Measurements from ENCODE around the gene BABAM2. TPM values are rescaled to one million over a fixed set of nuclear protein-coding genes. Genes with fewer than 3 reads are reported as not detected.
A peak's percentile ranks its signal among the peaks of the same experiment; 100 is the strongest.

The BABAM2 gene
- total RNA-seq, 1 donor = 42.0 TPM

DNA sequence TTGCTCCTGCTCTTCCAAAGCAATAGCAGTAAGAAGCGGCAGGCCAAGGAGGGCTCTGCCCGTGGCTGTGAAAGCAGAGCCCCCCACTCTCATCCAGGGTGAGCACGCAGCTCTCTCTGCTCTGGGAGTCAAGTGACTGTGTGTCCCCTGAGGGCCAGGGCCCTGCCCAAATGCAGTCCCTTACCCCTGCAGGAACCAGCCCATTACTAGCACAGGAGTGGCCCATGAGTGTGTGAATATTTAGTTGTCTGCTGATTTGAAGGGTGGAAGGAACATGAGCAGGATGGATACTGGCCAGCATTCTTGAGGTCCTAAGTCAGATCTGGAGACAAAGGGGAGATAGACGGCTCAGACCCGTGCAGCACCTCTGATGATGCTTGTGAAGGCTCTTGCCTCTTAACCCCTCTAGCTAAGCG is 432.5 kb downstream of the BABAM2 start:
- H4K20me1 ChIP-seq (ENCODE audit: insufficient read depth, low read length) = no peaks in the 10 kb centered on the region
- peaks cover 16% of the 10 kb centered on the region for H3K4me1 ChIP-seq (ENCODE audit: insufficient read depth, low read length)
- no peaks in the 10 kb centered on the region for H3K27me3 ChIP-seq (ENCODE audit: insufficient read depth, low read length)
- no peak overlapping the region for H3K4me2 ChIP-seq (ENCODE audit: insufficient read depth, low read length)
- DNase-seq (ENCODE audit: insufficient read length, low spot score, missing footprints) = no peak
- no peaks in the 10 kb centered on the region for H3K9me3 ChIP-seq (ENCODE audit: low read depth, low read length)
- TF ChIP-seq, protein P1, sequence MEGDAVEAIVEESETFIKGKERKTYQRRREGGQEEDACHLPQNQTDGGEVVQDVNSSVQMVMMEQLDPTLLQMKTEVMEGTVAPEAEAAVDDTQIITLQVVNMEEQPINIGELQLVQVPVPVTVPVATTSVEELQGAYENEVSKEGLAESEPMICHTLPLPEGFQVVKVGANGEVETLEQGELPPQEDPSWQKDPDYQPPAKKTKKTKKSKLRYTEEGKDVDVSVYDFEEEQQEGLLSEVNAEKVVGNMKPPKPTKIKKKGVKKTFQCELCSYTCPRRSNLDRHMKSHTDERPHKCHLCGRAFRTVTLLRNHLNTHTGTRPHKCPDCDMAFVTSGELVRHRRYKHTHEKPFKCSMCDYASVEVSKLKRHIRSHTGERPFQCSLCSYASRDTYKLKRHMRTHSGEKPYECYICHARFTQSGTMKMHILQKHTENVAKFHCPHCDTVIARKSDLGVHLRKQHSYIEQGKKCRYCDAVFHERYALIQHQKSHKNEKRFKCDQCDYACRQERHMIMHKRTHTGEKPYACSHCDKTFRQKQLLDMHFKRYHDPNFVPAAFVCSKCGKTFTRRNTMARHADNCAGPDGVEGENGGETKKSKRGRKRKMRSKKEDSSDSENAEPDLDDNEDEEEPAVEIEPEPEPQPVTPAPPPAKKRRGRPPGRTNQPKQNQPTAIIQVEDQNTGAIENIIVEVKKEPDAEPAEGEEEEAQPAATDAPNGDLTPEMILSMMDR (IDR thresholded peaks at IDR 0.05; ENCODE audit: extremely low read depth, low read depth, low read length) = no peak
- no peak overlapping the region for H3K4me3 ChIP-seq (ENCODE audit: insufficient read depth, low read length)
- H3K79me2 ChIP-seq (ENCODE audit: insufficient read depth, low read length) = no peaks in the 10 kb centered on the region
- no peaks in the 10 kb centered on the region for H3K36me3 ChIP-seq (ENCODE audit: insufficient read depth, low read length)
- no peak overlapping the region for H2AFZ ChIP-seq (ENCODE audit: low read length)
- no peak overlapping the region for H3K27ac ChIP-seq (ENCODE audit: low read depth, low read length)

GRCh38 chr2:28325173-28325566 is 434.6 kb downstream of the BABAM2 start:
- Histone ChIP-seq H3K4me3 (ENCODE audit: insufficient read depth, low read length) (no peak overlapping the region), H2AFZ (ENCODE audit: low read length) (no peak overlapping the region), H3K36me3 (ENCODE audit: insufficient read depth, low read length) (no peaks in the 10 kb centered on the region), H3K27me3 (ENCODE audit: insufficient read depth, low read length) (no peaks in the 10 kb centered on the region), H3K27ac (ENCODE audit: low read depth, low read length) (no peak overlapping the region), H3K9me3 (ENCODE audit: low read depth, low read length) (no peaks in the 10 kb centered on the region), H3K4me2 (ENCODE audit: insufficient read depth, low read length) (no peak overlapping the region), H3K4me1 (ENCODE audit: insufficient read depth, low read length) (peaks cover 4% of the 10 kb centered on the region), H4K20me1 (ENCODE audit: insufficient read depth, low read length) (no peaks in the 10 kb centered on the region), H3K79me2 (ENCODE audit: insufficient read depth, low read length) (no peaks in the 10 kb centered on the region)
- TF ChIP-seq, protein P1 (IDR thresholded peaks at IDR 0.05; ENCODE audit: extremely low read depth, low read depth, low read length) = no peak
- no peak for DNase-seq (ENCODE audit: insufficient read length, low spot score, missing footprints)

GRCh38 chr2:28325567-28326468 is 435.3 kb downstream of the BABAM2 start:
- H3K27ac ChIP-seq (ENCODE audit: low read depth, low read length) = no peak overlapping the region
- no peaks in the 10 kb centered on the region for H3K36me3 ChIP-seq (ENCODE audit: insufficient read depth, low read length)
- H3K4me1 ChIP-seq (ENCODE audit: insufficient read depth, low read length) = peaks cover 3% of the 10 kb centered on the region
- H3K27me3 ChIP-seq (ENCODE audit: insufficient read depth, low read length) = no peaks in the 10 kb centered on the region
- H2AFZ ChIP-seq (ENCODE audit: low read length) = no peak overlapping the region
- H4K20me1 ChIP-seq (ENCODE audit: insufficient read depth, low read length) = no peaks in the 10 kb centered on the region
- H3K4me2 ChIP-seq (ENCODE audit: insufficient read depth, low read length) = no peak overlapping the region
- H3K4me3 ChIP-seq (ENCODE audit: insufficient read depth, low read length) = no peak overlapping the region
- peak; percentile 75 for DNase-seq (ENCODE audit: insufficient read length, low spot score, missing footprints)
- no peaks in the 10 kb centered on the region for H3K9me3 ChIP-seq (ENCODE audit: low read depth, low read length)
- TF ChIP-seq, protein P1 (IDR thresholded peaks at IDR 0.05; ENCODE audit: extremely low read depth, low read depth, low read length) = no peak
- no peaks in the 10 kb centered on the region for H3K79me2 ChIP-seq (ENCODE audit: insufficient read depth, low read length)

- Histone ChIP-seq H3K4me2 (ENCODE audit: insufficient read depth, low read length) (no peak overlapping the region), H2AFZ (ENCODE audit: low read length) (no peak overlapping the region), H3K79me2 (ENCODE audit: insufficient read depth, low read length) (no peaks in the 10 kb centered on the region), H3K36me3 (ENCODE audit: insufficient read depth, low read length) (no peaks in the 10 kb centered on the region), H4K20me1 (ENCODE audit: insufficient read depth, low read length) (no peaks in the 10 kb centered on the region), H3K9me3 (ENCODE audit: low read depth, low read length) (no peaks in the 10 kb centered on the region), H3K4me3 (ENCODE audit: insufficient read depth, low read length) (no peak overlapping the region), H3K4me1 (ENCODE audit: insufficient read depth, low read length) (no peaks in the 10 kb centered on the region), H3K27me3 (ENCODE audit: insufficient read depth, low read length) (no peaks in the 10 kb centered on the region), H3K27ac (ENCODE audit: low read depth, low read length) (no peak overlapping the region)
- TF ChIP-seq, protein P1 (IDR thresholded peaks at IDR 0.05; ENCODE audit: extremely low read depth, low read depth, low read length) = no peak
- peak; percentile 19 for DNase-seq (ENCODE audit: insufficient read length, low spot score, missing footprints)
Measured at GRCh38 chr2:28326469-28326805, 435.9 kb downstream of the BABAM2 start.

Measured in osteoblast (primary cell).